Measurements from ENCODE around the gene TTC33.
"Not testable (repeated sequence)": the region's sequence is repeated elsewhere in the genome, so short reads cannot be mapped to it uniquely, and the experiment has no call there.

The TTC33 gene

GRCh38 chr5:40679913-40680681, 75.7 kb downstream of the TTC33 start, which contains the start of gene PTGER4:
TSS of gene PTGER4 (plus strand) at chr5:40679915. CDS start at chr5:40680994, 1,079 bp downstream.
- DNase-seq (ENCODE audit: low spot score): no peak

- peak; percentile 85 for DNase-seq (ENCODE audit: low spot score)
Measured at GRCh38 chr5:40679148-40679912, 76.4 kb downstream of the TTC33 start.

GRCh38 chr5:40678460-40679147, 77.2 kb downstream of the TTC33 start:
- DNase-seq (ENCODE audit: low spot score): peak; percentile 2

- DNase-seq (ENCODE audit: low spot score): no peak
Measured at GRCh38 chr5:40678026-40678425, 77.7 kb downstream of the TTC33 start.

GRCh38 chr5:40677456-40677855, 78.3 kb downstream of the TTC33 start:
- no peak for DNase-seq (ENCODE audit: low spot score)

- peak; percentile 5 for DNase-seq (ENCODE audit: low spot score)
Measured at GRCh38 chr5:40676613-40677343, 79.0 kb downstream of the TTC33 start.

GRCh38 chr5:40675396-40676133, 80.2 kb downstream of the TTC33 start:
- DNase-seq (ENCODE audit: low spot score): no peak

- DNase-seq (ENCODE audit: low spot score): no peak
Measured at GRCh38 chr5:40674661-40675235, 81.0 kb downstream of the TTC33 start.

- no peak for DNase-seq (ENCODE audit: low spot score)
Measured at GRCh38 chr5:40672425-40672824, 83.3 kb downstream of the TTC33 start.

GRCh38 chr5:40669606-40670390, 86.0 kb downstream of the TTC33 start:
- DNase-seq (ENCODE audit: low spot score): no peak

GRCh38 chr5:40667161-40667663, 88.5 kb downstream of the TTC33 start:
- DNase-seq (ENCODE audit: low spot score): no peak

- no peak for DNase-seq (ENCODE audit: low spot score)
Measured at GRCh38 chr5:40666657-40667056, 89.1 kb downstream of the TTC33 start.

GRCh38 chr5:40665635-40666298, 90.0 kb downstream of the TTC33 start:
- no peak for DNase-seq (ENCODE audit: low spot score)

GRCh38 chr5:40660751-40661150, 95.0 kb downstream of the TTC33 start:
- no peak for DNase-seq (ENCODE audit: low spot score)

- DNase-seq (ENCODE audit: low spot score): no peak
Measured at GRCh38 chr5:40656766-40657165, 99.0 kb downstream of the TTC33 start.

GRCh38 chr5:40656091-40656490, 99.7 kb downstream of the TTC33 start:
- not testable (repeated sequence) for DNase-seq (ENCODE audit: low spot score)

- DNase-seq (ENCODE audit: low spot score): no peak
Measured at GRCh38 chr5:40655138-40655537, 100.6 kb downstream of the TTC33 start.

GRCh38 chr5:40654377-40654991, 101.3 kb downstream of the TTC33 start:
- DNase-seq (ENCODE audit: low spot score): no peak
